Measurements from ENCODE around the gene FLNB.

DNA sequence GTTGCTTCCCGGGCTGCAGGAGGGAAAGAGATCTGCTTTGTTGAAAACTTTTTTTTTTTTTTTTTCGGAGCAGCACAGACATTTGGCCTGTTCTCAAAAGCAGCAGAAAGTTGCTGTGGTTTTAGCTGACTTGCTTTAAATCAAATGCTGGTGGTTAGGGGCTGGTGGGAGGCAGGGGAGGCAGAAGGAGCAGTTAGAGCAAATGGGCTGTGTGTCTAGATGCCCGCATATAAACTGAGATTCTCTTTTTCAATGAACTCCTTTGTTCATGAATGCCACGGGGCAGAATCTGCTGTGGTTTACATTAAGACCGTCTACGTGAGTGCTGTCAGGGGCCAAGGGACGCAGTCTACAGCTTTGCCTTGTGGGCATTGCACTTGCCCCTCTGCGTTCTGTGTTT lies 95.9 kb downstream of the FLNB start:
- TF ChIP-seq, protein P1, sequence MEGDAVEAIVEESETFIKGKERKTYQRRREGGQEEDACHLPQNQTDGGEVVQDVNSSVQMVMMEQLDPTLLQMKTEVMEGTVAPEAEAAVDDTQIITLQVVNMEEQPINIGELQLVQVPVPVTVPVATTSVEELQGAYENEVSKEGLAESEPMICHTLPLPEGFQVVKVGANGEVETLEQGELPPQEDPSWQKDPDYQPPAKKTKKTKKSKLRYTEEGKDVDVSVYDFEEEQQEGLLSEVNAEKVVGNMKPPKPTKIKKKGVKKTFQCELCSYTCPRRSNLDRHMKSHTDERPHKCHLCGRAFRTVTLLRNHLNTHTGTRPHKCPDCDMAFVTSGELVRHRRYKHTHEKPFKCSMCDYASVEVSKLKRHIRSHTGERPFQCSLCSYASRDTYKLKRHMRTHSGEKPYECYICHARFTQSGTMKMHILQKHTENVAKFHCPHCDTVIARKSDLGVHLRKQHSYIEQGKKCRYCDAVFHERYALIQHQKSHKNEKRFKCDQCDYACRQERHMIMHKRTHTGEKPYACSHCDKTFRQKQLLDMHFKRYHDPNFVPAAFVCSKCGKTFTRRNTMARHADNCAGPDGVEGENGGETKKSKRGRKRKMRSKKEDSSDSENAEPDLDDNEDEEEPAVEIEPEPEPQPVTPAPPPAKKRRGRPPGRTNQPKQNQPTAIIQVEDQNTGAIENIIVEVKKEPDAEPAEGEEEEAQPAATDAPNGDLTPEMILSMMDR (IDR thresholded peaks at IDR 0.05): no peak
- TF ChIP-seq JUND (IDR thresholded peaks at IDR 0.05) (no peak), GATA2 (CRISPR knock-in tag; IDR thresholded peaks at IDR 0.05) (no peak), SIN3A (IDR thresholded peaks at IDR 0.05; ENCODE audit: borderline replicate concordance, low read depth, low read length) (no peak)

All from SK-N-SH (cell line).